Upper lobe of left lung (tissue), 6 donors: ENCODE results near the gene SMAD6. TPM values are rescaled to one million over a fixed set of nuclear protein-coding genes. Genes with fewer than 3 reads are reported as not detected.

ENCODE experiments used
- ATAC-seq, 2 donors: fragments of 200-7000 bp; cut with Tn5 transposase; one replicate each; pipeline ENCODE4 v1.9.1; 2022; ENCODE audit warnings: mild to moderate bottlenecking in 2 of 2, moderate library complexity in 2 of 2; ENCODE audit not compliant: low FRiP score in 2 of 2
- DNase-seq, 2 donors: peaks; one replicate each; pipeline ENCODE4 v3.0.0-alpha.2; 2019 to 2020
- H3K27ac ChIP-seq, 4 donors: fragments of 200-600 bp; sonication (generic); one replicate each; pipeline ENCODE4 v1.5.1; 2016 to 2019
- H3K27me3 ChIP-seq, 4 donors: fragments of 200-600 bp; sonication (generic); one replicate each; pipeline ENCODE4 v1.5.1; 2017 to 2019
- H3K36me3 ChIP-seq, 4 donors: fragments of 200-600 bp; sonication (generic); one replicate each; pipeline ENCODE4 v1.5.1; 2016 to 2019
- H3K4me1 ChIP-seq, 4 donors: fragments of 200-600 bp; sonication (generic); one replicate each; pipeline ENCODE4 v1.5.1; 2018 to 2019
- H3K4me3 ChIP-seq, 4 donors: fragments of 200-600 bp; sonication (generic); one replicate each; pipeline ENCODE4 v1.5.1; 2017 to 2019; ENCODE audit warnings: mild to moderate bottlenecking in 2 of 4, moderate library complexity in 1 of 4
- H3K9me3 ChIP-seq, 4 donors: fragments of 200-600 bp; sonication (generic); one replicate each; pipeline ENCODE4 v1.5.1; 2018 to 2019
- CTCF ChIP-seq, 6 experiments: fragments of 450-650 bp in 4 of 6; fragments of 200-600 bp in 2 of 6; sonication (generic) in 2 of 6; IDR thresholded peaks; one replicate each; pipeline ENCODE4 v1.5.1; 2016 to 2019; ENCODE audit warnings: antibody characterized with exemption in 6 of 6
- EP300 ChIP-seq, 4 donors: sonication (generic); formaldehyde crosslinking; IDR thresholded peaks; one replicate each; pipeline ENCODE4 v1.5.1; 2017; ENCODE audit warnings: antibody characterized with exemption in 4 of 4, control low read depth in 2 of 4
- POLR2A ChIP-seq, 4 donors: fragments of 450-650 bp; IDR thresholded peaks; one replicate each; pipeline ENCODE4 v1.5.1; 2016 to 2017; ENCODE audit warnings: antibody characterized with exemption in 4 of 4, mild to moderate bottlenecking in 2 of 4
- POLR2AphosphoS5 ChIP-seq, 2 donors: sonication (generic); formaldehyde crosslinking; IDR thresholded peaks; one replicate each; pipeline ENCODE4 v1.5.1; 2017; ENCODE audit warnings: antibody characterized with exemption in 2 of 2
- WGBS, 2 donors: methylation state at CpG; one replicate each; pipeline ENCODE4 v1.1.5; 2017 to 2018; 5-methylcytosine and 5-hydroxymethylcytosine counted together
- total RNA-seq, 6 donors: library from RNA; depleted of rRNA in 4 of 6; stranded (reverse); fragments of >200 nt in 4 of 6; gene quantifications; one replicate each; pipeline versions ENCODE4 v1.1.0 to v1.2.1, GENCODE V29; 2016 to 2021
- donor health status: DM: no; HTN: no; CAD: no; lungs with moderate emphysema.
- donor health status: DM: no; HTN: yes; CAD: no; lungs with severe emphysema.

Gene SMAD6
- total RNA-seq, 6 donors from 2014 or later = 76.6 to 377 (median 102) TPM

GRCh38 chr15:66740802-66741201 is 38.8 kb downstream of the SMAD6 start:
- Histone ChIP-seq H3K27ac (peak overlapping the region in 3 of 4 donors; percentile 15 to 58 (median 53)), H3K4me3 (peak overlapping the region in 1 of 4 donors; percentile 23), H3K9me3 (no peaks in the 10 kb centered on the region), H3K27me3 (no peaks in the 10 kb centered on the region), H3K4me1 (peaks cover 49 to 95% (median 91%) of the 10 kb centered on the region in 4 donors), H3K36me3 (peaks cover 0 to 17% (median 0%) of the 10 kb centered on the region in 4 donors)
- TF ChIP-seq CTCF (IDR thresholded peaks at IDR 0.05) = no peak
- no peak for TF ChIP-seq POLR2A (IDR thresholded peaks at IDR 0.05)
- TF ChIP-seq EP300 (IDR thresholded peaks at IDR 0.05) = no peak
- TF ChIP-seq POLR2AphosphoS5 (IDR thresholded peaks at IDR 0.05) = no peak
- WGBS, 2 donors = 63 to 75% methylated on average over 8 of the region's 8 CpGs
- peak in 1 of 2 donors; percentile 90 for DNase-seq
- peak in 1 of 2 donors; percentile 38 for ATAC-seq

GRCh38 chr15:66741646-66742045 is 39.6 kb downstream of the SMAD6 start:
- H3K4me1 ChIP-seq = peaks cover 52 to 93% (median 90%) of the 10 kb centered on the region in 4 donors
- whole genome bisulfite sequencing, 2 donors = 63 to 87% methylated on average over 3 to 5 of the region's 5 CpGs
- ATAC-seq = no peak

GRCh38 chr15:66742286-66742685 is 40.2 kb downstream of the SMAD6 start:
- H3K27ac ChIP-seq = peak overlapping the region in 2 of 4 donors; percentile 14 to 19
- peaks cover 0 to 16% (median 0%) of the 10 kb centered on the region in 4 donors for H3K36me3 ChIP-seq
- no peaks in the 10 kb centered on the region for H3K9me3 ChIP-seq
- H3K27me3 ChIP-seq = no peaks in the 10 kb centered on the region
- no peak for TF ChIP-seq EP300 (IDR thresholded peaks at IDR 0.05)
- TF ChIP-seq CTCF (IDR thresholded peaks at IDR 0.05) = no peak
- no peak for TF ChIP-seq POLR2A (IDR thresholded peaks at IDR 0.05)
- TF ChIP-seq POLR2AphosphoS5 (IDR thresholded peaks at IDR 0.05) = no peak
- 66 to 75% methylated on average over 6 of the region's 6 CpGs for WGBS, 2 donors
- ATAC-seq (no peak), DNase-seq (no peak)
- peak overlapping the region in 1 of 4 donors; percentile 23 for H3K4me3 ChIP-seq
- H3K4me1 ChIP-seq = peaks cover 51 to 93% (median 90%) of the 10 kb centered on the region in 4 donors

More at GRCh38 chr15:66741646-66742045, 39.6 kb downstream of the SMAD6 start:
- H3K27me3 ChIP-seq = no peaks in the 10 kb centered on the region
- TF ChIP-seq EP300 (IDR thresholded peaks at IDR 0.05) = no peak
- no peak for TF ChIP-seq CTCF (IDR thresholded peaks at IDR 0.05)
- TF ChIP-seq POLR2AphosphoS5 (IDR thresholded peaks at IDR 0.05) = no peak
- no peak for TF ChIP-seq POLR2A (IDR thresholded peaks at IDR 0.05)
- DNase-seq = no peak
- peak overlapping the region in 2 of 4 donors; percentile 14 to 53 for H3K27ac ChIP-seq
- no peaks in the 10 kb centered on the region for H3K9me3 ChIP-seq
- peaks cover 0 to 17% (median 0%) of the 10 kb centered on the region in 4 donors for H3K36me3 ChIP-seq
- H3K4me3 ChIP-seq = peak overlapping the region in 1 of 4 donors; percentile 23

- no peak for TF ChIP-seq EP300 (IDR thresholded peaks at IDR 0.05)
- Histone ChIP-seq H3K27me3 (no peaks in the 10 kb centered on the region), H3K27ac (no peak overlapping the region), H3K9me3 (no peaks in the 10 kb centered on the region), H3K4me1 (peaks cover 55 to 93% (median 91%) of the 10 kb centered on the region in 4 donors), H3K36me3 (peaks cover 0 to 11% (median 0%) of the 10 kb centered on the region in 4 donors), H3K4me3 (peak overlapping the region in 1 of 4 donors; percentile 14)
- WGBS, 2 donors = 65 to 77% methylated on average over 4 to 5 of the region's 5 CpGs
- ATAC-seq = no peak
- no peak for DNase-seq
Observed at GRCh38 chr15:66743204-66743603, 41.2 kb downstream of the SMAD6 start.

GRCh38 chr15:66743703-66744536 is 41.9 kb downstream of the SMAD6 start:
- peak overlapping the region in 1 of 4 donors; percentile 2 for H3K4me3 ChIP-seq
- peak overlapping the region; percentile 32 to 73 (median 59) for H3K27ac ChIP-seq
- TF ChIP-seq CTCF (IDR thresholded peaks at IDR 0.05) = no peak
- no peak for TF ChIP-seq POLR2A (IDR thresholded peaks at IDR 0.05)
- no peak for TF ChIP-seq EP300 (IDR thresholded peaks at IDR 0.05)
- TF ChIP-seq POLR2AphosphoS5 (IDR thresholded peaks at IDR 0.05) = no peak
- WGBS, 2 donors = 23 to 42% methylated on average over 12 to 15 of the region's 15 CpGs
- no peak for DNase-seq
- H3K9me3 ChIP-seq = no peaks in the 10 kb centered on the region
- ATAC-seq = no peak
- no peaks in the 10 kb centered on the region for H3K27me3 ChIP-seq
- H3K4me1 ChIP-seq = peaks cover 62 to 93% (median 92%) of the 10 kb centered on the region in 4 donors
- H3K36me3 ChIP-seq = peaks cover 0 to 10% (median 0%) of the 10 kb centered on the region in 4 donors
